Pulmonary artery endothelial cell (primary cell): ENCODE results near the gene C22orf31. TPM values are rescaled to one million over a fixed set of nuclear protein-coding genes. Genes with fewer than 3 reads are reported as not detected.
A peak's percentile ranks its signal among the peaks of the same experiment; 100 is the strongest.
"Not testable (repeated sequence)": the region's sequence is repeated elsewhere in the genome, so short reads cannot be mapped to it uniquely, and the experiment has no call there.

Experiments used
- DNase-seq: peaks from one replicate; pipeline ENCODE4 v3.0.0-alpha.2; 2011; ENCODE audit warnings: low read depth, low spot score
- total RNA-seq: library from RNA; depleted of rRNA; stranded (reverse); fragments of >200 nt; gene quantifications from 2 replicates; pipeline ENCODE4 v1.2.3, GENCODE V29; 2014

The C22orf31 gene
- total RNA-seq, 1 donor from 2014 or later, result not detected

GRCh38 chr22:29055192-29055830 lies 6.3 kb downstream of the C22orf31 start:
- no peak for DNase-seq

DNA sequence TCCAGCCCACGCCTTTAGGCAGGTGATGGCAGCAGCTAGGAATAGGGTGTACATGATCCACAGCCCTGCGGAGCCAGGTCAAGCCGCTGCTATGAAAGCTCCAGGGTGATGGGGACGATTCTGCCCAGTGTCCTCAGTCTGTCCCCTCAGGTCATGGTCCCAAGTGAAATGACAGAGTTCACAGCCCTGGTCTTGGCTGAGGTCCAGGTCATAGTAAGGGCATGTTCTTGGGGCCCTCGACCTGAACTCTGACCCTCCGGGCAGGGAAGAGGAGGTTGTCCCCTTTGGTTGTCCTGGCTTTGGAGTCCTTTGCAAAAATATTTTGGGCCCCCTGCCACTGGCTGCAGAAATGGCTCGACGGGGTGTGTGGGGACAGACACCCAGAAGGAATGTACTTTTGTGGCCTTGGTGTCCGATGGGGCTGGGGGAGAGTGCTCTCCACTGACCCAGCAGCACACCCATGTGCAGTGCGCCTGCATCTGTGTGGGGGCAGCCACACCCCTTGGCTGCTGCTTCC lies 7.3 kb downstream of the C22orf31 start:
- no peak for DNase-seq

DNA sequence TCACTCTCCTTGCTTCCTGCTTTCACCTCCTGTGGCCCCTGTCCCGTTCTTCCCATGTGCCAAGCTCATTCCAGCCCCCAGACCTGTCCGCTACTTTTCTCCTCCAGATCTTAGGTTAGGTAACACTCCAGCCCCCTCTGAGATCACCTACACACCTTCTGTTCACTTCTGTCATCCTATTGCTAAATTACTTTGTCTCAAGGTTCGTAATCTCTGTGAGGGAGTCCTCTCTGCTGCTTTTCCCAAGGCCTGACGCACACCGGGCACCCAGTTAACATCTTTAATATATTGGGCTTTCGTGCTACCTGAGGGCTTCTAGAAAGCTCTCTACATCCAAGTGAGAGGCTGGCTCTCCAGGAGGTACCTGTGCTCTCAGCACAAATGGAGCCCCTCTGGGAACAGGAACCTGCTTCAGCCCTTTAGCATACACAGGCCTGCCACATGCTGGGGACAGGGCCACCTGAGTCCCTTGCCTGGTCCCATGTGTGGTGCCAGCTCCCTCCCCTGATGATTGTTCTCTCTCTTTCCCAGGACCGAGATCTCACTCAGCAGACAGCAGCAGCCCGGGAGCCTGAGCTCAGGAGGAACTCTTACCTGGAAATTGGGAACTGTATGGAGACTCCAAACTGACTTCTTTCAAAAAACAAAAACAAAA lies 8.5 kb downstream of the C22orf31 start:
- DNase-seq, result no peak

GRCh38 chr22:29050457-29050856 lies 11.2 kb downstream of the C22orf31 start:
- DNase-seq, result no peak

DNA sequence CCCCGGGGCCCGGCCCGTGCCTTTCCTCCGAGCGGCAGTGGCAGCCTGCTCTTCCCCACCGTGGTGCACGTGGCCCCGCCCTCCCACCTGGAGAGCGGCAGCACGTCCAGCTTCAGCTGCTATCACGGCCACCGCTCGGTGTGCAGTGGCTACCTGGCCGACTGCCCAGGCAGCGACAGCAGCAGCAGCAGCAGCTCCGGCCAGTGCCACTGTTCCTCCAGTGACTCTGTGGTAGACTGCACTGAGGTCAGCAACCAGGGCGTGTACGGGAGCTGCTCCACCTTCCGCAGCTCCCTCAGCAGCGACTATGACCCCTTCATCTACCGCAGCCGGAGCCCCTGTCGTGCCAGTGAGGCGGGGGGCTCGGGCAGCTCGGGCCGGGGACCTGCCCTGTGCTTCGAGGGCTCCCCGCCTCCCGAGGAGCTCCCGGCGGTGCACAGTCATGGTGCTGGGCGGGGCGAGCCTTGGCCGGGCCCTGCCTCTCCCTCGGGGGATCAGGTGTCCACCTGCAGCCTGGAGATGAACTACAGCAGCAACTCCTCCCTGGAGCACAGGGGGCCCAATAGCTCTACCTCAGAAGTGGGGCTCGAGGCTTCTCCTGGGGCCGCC lies 11.9 kb downstream of the C22orf31 start:
- DNase-seq, result no peak

DNA sequence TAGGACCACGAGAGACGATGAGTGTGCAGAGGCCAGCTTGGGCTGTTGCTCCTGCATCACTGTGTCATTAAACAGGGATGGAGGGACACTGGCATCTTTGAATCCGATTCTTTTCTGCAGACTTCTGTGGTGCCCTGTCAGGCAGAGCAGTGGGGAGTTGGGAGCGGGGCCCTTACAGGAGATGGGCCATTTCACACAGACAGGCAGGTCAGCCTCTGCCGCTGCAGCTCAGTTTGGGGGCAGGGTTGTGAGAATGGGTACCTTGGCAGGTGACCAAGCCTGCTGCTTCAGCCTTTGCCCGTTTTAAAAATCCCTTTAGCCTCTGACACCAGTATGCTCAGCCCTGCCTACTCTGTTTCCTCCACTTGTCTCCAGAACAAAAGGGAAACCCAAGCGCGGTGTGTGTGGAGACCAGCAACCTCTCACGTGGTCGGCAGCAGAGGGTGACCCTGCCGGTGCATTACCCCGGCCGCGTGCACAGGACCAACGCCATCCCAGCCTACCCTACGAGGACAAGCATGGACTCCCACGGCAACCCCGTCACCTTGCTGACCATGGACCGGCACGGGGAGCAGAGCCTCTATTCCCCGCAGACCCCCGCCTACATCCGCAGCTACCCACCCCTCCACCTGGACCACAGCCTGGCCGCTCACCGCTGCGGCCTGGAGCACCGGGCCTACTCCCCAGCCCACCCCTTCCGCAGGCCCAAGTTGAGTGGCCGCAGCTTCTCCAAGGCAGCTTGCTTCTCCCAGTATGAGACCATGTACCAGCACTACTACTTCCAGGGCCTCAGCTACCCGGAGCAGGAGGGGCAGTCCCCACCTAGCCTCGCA lies 12.6 kb downstream of the C22orf31 start:
- DNase-seq, result no peak

GRCh38 chr22:29044657-29045176 lies 16.9 kb downstream of the C22orf31 start:
- DNase-seq, result no peak

GRCh38 chr22:29043906-29044575 lies 17.6 kb downstream of the C22orf31 start:
- DNase-seq, result no peak

DNA sequence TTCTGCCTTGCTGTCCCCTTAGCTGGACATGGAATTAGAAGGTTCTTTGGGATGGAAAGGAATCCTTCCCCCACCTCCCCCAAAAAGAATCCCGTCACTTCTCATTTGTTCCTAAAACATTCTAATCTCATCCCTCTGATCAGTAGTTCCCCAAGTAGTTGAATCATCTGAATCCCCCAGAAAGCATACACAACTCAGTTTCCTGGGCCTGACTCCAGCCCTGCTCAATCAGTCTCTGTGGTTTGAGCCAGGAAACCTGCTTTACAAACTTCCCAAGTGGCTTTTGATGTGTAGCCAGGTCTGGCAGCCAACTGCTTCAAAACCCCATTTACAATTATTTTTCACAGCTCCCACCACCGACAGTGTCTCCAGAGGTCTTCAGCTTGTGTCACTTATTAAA lies 20.2 kb downstream of the C22orf31 start:
- no peak for DNase-seq

DNA sequence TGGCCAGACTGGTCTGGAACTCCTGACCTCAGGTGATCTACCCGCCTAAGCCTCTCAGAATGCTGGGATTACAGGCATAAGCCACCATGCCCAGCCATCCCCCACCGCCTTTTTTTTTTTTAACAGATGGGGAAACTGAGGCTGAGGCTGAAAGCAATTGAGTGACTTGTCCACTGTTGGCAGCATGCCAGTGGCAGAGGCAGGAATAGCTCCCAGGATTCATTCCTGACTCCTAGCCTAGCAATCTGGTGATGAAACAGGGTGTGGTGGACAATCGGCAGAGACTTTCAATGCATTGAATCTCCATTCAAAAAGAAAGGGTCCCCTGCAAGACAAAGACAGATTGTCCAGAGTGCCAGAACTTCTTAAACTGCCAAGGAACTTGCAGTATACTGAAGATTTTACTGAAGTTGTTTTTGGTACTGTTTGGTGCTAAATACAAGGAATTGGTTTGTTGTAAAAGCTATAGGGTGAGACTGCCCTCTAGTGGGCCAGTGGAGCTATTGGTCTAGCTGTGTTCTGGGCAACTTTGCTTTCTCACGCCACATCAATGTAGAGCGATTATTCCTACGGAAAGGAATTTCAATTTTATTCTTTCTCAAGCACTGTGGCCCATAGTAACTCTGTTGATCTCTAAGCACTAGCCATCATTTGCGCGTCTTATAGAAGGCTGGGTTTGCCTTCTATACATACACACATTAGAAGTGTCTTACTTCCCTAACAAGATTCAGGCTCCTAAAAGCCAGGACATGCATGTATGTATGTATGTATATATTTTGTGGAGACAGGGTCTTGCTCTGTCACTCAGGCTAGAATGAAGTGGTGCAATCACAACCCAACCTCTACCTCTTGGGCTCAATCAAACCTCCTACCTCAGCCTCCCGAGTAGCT lies 21.0 kb downstream of the C22orf31 start:
- peak; percentile 55 for DNase-seq

GRCh38 chr22:29039684-29040083 lies 21.9 kb downstream of the C22orf31 start:
- not testable (repeated sequence) for DNase-seq

DNA sequence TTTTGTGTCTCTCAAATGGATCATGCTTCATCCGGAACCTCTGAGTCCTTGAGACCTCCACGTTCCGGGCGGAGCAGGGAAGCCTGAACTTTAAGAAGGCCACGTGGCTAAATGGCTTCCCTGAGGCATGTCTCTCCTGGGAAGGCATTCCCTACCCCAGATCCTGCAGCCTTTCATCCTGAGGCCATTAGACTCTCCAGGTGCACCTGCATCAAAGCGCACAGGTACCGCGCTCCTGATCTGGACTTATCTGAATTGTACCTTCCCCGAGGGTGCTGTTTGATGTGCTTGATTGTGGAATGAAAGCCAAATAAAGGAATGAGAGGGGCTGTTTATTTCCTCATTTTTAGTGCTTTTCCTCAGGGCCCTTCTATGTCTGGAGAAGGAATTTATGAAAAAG lies 22.5 kb downstream of the C22orf31 start:
- DNase-seq, result no peak

DNA sequence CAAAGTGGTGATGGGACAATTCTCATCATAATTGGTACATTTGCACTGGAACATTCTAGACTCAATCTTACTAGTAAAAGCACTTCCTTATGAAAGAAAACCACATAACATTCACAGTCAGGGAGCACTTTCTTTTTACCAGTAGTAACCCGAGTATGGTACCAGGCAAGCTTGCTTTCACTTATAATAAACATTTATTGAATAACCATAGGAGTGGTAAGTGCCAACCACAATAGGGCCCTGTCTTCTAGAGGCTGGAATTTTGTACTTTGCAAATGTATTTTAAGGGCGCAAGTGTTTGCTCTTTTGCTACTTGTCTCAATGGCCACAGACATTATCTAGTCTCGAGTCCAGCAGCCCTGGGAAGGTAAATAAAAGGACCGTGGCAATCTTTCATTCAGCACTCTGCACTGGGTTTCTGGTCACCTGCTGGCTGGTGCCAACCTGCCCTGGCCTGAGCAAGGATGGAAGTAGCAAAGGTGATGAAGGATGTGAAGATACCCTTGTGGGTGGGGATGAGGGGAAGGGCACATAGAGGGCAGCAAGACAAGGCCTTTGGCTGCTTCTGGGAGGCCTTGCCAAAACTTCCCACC lies 24.2 kb downstream of the C22orf31 start:
- no peak for DNase-seq

DNA sequence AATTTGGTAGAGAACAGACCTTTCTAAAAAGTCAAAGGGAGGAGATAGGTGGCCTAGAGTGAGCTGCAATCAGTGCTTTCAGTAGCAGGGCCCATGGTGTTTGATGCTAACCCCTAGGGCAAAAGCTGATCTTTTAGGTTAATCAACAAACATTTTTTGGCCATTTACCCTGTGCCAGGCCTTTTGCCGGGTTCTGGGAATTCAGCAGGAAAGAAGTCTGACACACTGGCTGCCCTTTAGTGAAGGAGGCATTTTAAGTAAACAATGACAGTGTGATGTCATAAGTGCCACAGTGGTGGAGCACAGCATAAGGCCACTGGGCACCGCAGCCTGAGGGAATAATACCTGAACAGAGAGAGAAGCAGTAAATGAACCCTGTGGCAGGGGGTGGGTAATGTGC lies 29.0 kb downstream of the C22orf31 start:
- DNase-seq, result no peak

- no peak for DNase-seq
Observed at GRCh38 chr22:29032014-29032475, 29.6 kb downstream of the C22orf31 start.

GRCh38 chr22:29031227-29032011 lies 30.2 kb downstream of the C22orf31 start:
- peak; percentile 92 for DNase-seq

DNA sequence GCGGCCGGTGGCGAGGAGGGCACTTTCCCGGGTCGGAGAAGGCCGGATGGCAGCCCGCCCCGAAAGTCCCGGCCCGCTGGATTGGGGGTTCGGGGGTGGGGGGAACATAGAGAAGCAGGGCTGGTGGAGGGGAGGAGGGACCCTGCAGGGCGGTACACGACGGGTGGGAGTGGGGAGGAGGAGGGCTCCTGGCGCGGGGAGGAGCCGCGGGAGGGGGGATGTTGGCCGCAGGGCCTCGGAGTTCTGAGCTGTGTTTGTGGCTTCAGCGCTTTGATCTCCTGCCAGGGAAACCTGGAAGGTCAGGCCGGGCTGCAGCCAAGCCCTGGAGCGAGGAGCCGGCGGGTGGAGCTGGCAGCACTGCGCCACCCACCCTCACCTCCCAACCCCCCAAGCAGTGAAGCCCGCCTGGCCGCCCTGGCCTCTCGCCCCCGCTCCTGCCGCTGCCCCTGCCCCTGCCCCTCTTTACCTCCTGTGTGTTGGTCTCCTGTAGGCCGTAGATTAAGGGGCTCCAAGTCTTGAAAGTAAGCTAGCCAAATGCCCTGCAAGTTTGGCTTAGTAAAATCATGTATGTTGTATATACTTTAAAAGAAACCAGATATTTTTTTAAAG lies 30.9 kb downstream of the C22orf31 start:
- peak; percentile 45 for DNase-seq

DNA sequence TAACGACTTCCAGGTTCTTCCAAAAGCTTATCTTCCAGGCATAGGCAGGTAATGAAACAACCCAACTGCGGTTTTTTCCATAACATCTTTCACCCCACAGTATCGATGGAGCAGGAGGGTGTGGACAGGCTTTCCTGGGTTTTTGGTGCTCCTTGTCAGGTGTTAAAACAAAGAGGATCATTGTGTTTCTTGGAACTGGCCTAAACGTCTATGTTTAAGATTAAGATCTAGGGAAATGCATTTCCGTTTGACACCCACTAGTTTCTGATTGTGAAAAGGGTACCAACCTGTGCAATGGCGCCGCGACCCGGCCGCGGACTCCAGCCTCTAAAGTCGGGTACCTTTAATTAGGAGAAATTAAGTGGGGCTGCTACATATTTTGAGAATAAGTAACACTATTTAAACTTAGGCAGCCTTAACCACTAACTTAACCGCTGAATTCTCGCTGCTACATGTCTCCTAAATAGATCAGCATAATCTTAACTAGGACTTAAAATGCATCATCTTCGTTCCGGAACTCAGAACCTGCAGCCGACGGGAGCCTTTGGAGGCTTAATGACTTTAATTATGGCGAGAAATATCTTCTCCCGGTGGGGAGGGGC lies 31.5 kb downstream of the C22orf31 start:
- no peak for DNase-seq
